K562 treated with DMSO at 1 percent for 4 hours (cell line): Measurements from ENCODE around the gene ALG14. TPM values are rescaled to one million over a fixed set of nuclear protein-coding genes. Genes with fewer than 3 reads are reported as not detected.

Experiments
- total RNA-seq: library from RNA; unstranded; fragments of 300-600 nt; gene quantifications from 2 replicates; pipeline ENCODE4 v1.2.3, GENCODE V29; 2022; ENCODE audit not compliant: insufficient read depth

The ALG14 gene, protein sequence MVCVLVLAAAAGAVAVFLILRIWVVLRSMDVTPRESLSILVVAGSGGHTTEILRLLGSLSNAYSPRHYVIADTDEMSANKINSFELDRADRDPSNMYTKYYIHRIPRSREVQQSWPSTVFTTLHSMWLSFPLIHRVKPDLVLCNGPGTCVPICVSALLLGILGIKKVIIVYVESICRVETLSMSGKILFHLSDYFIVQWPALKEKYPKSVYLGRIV
- total RNA-seq, result 0.21 TPM in 1 of 2 replicates, not detected in the other

DNA sequence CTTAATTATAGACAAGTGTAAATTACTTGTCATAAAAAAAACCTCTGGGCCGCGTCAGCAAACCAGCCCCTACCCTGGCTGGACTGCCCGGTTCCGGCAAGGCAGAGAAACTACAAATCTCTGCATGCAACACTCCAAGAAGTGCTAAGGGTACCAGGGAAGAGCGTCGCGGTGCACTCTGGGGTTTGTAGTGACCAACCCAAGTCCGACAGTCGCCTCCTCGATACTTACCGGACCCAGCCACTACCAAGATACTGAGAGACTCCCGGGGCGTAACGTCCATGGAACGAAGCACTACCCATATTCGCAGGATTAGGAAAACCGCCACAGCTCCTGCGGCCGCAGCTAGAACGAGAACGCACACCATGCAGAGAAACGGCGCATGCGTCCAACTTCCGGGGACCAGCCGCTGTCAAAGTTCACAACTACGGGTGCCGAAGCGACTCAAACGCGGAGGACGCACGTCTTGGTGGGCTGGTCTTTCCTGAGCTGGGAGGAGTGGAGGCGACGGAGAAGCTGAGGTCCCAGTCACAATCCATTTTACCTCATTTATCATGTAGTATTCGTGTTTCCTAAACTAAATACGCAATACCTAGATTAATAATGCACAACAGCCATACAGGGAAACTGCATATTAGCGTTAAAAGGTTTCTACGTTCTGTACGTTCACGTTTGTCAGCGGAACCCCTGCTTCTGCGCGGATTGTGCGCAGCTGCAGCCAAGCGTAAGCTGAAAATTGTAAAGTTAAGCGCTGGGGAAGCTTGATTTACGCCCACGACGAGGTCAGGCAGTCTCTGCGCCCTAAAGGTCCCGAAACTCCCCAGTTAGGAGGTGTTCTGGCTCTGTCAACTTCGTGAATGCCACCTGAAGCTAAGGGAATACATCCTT, at the start of gene ALG14:
ALG14 (minus strand) TSS at position 420 of the 888 bp plus-strand sequence; CDS start at position 367, 53 bp downstream.

DNA sequence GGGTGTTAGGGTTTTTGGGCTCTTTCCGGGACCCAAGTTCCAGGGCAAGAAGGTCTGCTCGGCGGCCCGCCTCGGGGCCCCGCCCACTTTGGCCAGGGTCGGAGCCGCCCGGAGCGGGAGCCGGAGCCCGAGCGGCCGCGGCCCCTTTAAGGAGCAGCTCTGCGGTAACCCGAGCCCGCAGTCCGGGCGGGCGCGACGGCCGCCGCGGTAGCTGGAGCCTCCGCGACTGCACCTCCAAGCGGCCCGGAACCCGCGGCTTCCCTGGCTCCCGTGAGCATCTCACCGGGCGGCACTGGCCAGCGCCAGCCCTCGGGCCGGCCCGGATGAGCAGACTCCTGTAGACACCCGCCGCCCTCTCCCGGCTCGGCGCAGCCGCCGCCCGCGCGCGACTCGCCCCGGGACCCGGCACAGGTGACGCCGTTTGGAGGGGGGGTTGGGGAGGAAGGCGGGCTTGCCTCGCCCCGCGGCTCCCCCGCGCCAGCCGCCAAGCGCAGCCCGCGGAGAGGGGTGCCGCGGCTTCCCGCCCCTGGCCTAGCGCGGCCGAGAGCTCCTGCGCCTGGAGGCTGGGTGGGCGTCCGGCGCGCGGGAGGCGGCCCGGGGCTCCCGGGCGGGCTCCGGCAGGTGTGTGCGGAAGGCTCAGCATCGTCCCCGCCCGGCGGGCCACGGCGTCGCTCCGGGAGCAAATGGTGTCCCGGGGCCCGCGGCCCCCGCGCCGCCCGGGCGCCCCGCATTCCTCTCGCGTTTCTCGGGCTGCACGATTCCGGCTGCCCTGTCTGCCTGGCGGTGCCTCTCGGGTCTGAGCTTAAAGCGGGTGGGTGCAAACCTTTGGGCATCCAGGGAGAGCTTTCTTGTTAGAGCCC, 44.7 kb upstream of the ALG14 start, which contains the start of gene TLCD4:
TLCD4 (plus strand) TSS at position 149 of the 860 bp plus-strand sequence. CDS start 26,547 bp downstream, outside the sequence.

DNA sequence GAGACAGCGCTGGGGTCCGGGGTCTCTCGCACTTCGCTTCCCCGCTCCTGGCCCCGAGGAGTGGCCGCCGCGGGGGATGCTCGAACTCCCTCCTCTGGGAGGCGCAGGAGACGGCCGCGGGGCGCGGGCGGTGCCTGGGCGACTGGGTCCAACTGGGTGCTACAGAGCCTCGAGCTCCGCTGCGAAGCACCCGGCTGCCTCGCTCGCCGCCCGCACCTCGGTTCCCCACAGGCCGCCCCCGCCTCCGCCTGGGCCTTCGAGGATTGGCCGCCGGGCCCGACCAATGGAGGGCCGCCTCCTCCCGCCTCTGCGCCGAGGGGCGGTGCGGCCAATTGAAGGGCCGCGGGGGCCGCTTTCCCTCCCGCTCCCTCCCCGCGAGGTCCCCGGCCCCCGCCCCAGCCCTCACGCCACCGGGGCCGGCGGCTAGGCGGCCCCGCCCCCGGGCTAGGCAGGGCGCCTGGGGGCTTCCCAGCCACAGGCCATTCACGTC, 145.8 kb downstream of the ALG14 start, which contains the start of gene CNN3:
CNN3 (minus strand) TSS at position 196 of the 490 bp plus-strand sequence. CDS start 216 bp downstream, outside the sequence.

Other genes with a start within 250 kb of the ALG14 start
- gene CNN3, start 145.8 kb downstream of the ALG14 start, total RNA-seq, result not detected in 2 replicates
- 6.7 and 6.9 TPM in 2 replicates for gene TLCD4, start 44.4 kb upstream of the ALG14 start, total RNA-seq
- gene RWDD3, start 161.3 kb upstream of the ALG14 start, total RNA-seq, result 7.8 and 12.2 TPM in 2 replicates